HepG2 (cell line): Measurements from ENCODE around the gene MFF. TPM values are rescaled to one million over a fixed set of nuclear protein-coding genes. Genes with fewer than 3 reads are reported as not detected.

ENCODE experiments used
- ATF1 ChIP-seq: IDR thresholded peaks from 2 replicates; pipeline ENCODE4 v1.6.1; 2016; ENCODE audit warnings: mild to moderate bottlenecking, control low read depth
- BRF2 ChIP-seq: sonication (generic); formaldehyde crosslinking; IDR thresholded peaks from 2 replicates; pipeline ENCODE4 v1.8.1; 2022; ENCODE audit warnings: mild to moderate bottlenecking, missing genetic modification reagents
- FOSL2 ChIP-seq: sonication (generic); formaldehyde crosslinking; IDR thresholded peaks from 2 replicates; pipeline ENCODE4 v1.4.0; 2020; ENCODE audit warnings: missing genetic modification reagents
- FOXA1 ChIP-seq, 2 experiments: fragments of 450-650 bp in 1 of 2; sonication (generic) in 1 of 2; formaldehyde crosslinking in 1 of 2; IDR thresholded peaks; 2 replicates each; pipeline versions ENCODE4 v1.4.0 to v1.6.1; 2016 to 2020; ENCODE audit warnings: missing genetic modification reagents in 1 of 2
- ONECUT2 ChIP-seq: sonication (generic); formaldehyde crosslinking; IDR thresholded peaks from 2 replicates; pipeline ENCODE4 v1.4.0; 2020; ENCODE audit warnings: missing genetic modification reagents
- SOX5 ChIP-seq: IDR thresholded peaks from 2 replicates; pipeline ENCODE4 v1.6.1; 2016; ENCODE audit warnings: borderline replicate concordance
- SRSF9 ChIP-seq: fragments of 200-400 bp; formaldehyde crosslinking; IDR thresholded peaks from 2 replicates; pipeline ENCODE4 v1.6.1; 2018; ENCODE audit warnings: borderline replicate concordance, mild to moderate bottlenecking, low read depth, low read length; ENCODE audit not compliant: insufficient read depth, poor library complexity, severe bottlenecking
- XRCC5 ChIP-seq: fragments of 200-400 bp; formaldehyde crosslinking; optimal IDR thresholded peaks from 2 replicates; pipeline ENCODE3; 2017; ENCODE audit warnings: mild to moderate bottlenecking, low read length
- ZBTB3 ChIP-seq: sonication (generic); formaldehyde crosslinking; IDR thresholded peaks from 2 replicates; pipeline ENCODE4 v1.4.0; 2020; ENCODE audit warnings: low read depth, mild to moderate bottlenecking, moderate library complexity, missing genetic modification reagents, borderline replicate concordance
- ZBTB7B ChIP-seq: sonication (generic); formaldehyde crosslinking; IDR thresholded peaks from 2 replicates; pipeline ENCODE4 v1.4.0; 2020; ENCODE audit warnings: missing genetic modification reagents
- ZNF704 ChIP-seq: sonication (generic); formaldehyde crosslinking; IDR thresholded peaks from 2 replicates; pipeline ENCODE4 v1.8.1; 2023; ENCODE audit warnings: mild to moderate bottlenecking, inconsistent platforms, moderate library complexity, missing genetic modification reagents, borderline replicate concordance
- ZNF816 ChIP-seq: sonication (generic); formaldehyde crosslinking; IDR thresholded peaks from 2 replicates; pipeline ENCODE4 v1.8.0; 2022; ENCODE audit warnings: missing genetic modification reagents, mild to moderate bottlenecking, borderline replicate concordance
- polyA plus RNA-seq, 8 experiments: library from polyadenylated mRNA; depleted of rRNA in 3 of 8; stranded (reverse) in 7 of 8; unstranded in 1 of 8; fragments of >200 nt; fragmentation: Illumina TruSeq in 4 of 8; extraction: Trizol in 4 of 8; gene quantifications; 2 replicates each; pipeline versions ENCODE4 v1.2.1 to v1.2.3, GENCODE V29; 2011 to 2016; ENCODE audit warnings: low read depth in 4 of 8, missing spikeins in 1 of 8, mixed read lengths in 1 of 8; ENCODE audit not compliant: insufficient read depth in 1 of 8
- total RNA-seq, 5 experiments: library from RNA; depleted of rRNA; stranded (reverse); fragments of >200 nt; fragmentation: Illumina TruSeq; extraction: Trizol; gene quantifications; 2 replicates each; pipeline ENCODE4 v1.2.3, GENCODE V29; 2016; ENCODE audit warnings: low read depth in 1 of 5

The MFF gene
- total and polyA plus RNA-seq, 2 of the 13 experiments (the other 11 are each of a cell fraction or from before 2014, with no cell fraction given): 81.9 to 156 TPM

- TF ChIP-seq SRSF9 (no peak), BRF2 (CRISPR knock-in tag) (no peak), SOX5 (peak; percentile 70; the same call in 1 of the 2 replicates), ONECUT2 (no peak), ZBTB3 (CRISPR knock-in tag) (no peak), FOSL2 (no peak), ZNF704 (CRISPR knock-in tag) (no peak), ZNF816 (CRISPR knock-in tag) (no peak), ATF1 (CRISPR knock-in tag) (0 out of 2 replicates have a peak, but pooled peaks have one; percentile 39), FOXA1 (IDR thresholded peaks at IDR 0.05) (no peak), FOXA1 (CRISPR knock-in tag; IDR thresholded peaks at IDR 0.05) (0 out of 2 replicates have a peak, but pooled peaks have one; percentile 14), ZBTB7B (CRISPR knock-in tag) (0 out of 2 replicates have a peak, but pooled peaks have one; percentile 30), XRCC5 (no peak)
Observed at GRCh38 chr2:227311861-227312506, 13.1 kb upstream of the MFF start (continued).
